SK-N-MC (cell line): Measurements from ENCODE around the gene ARVCF.

Experiments used
- DNase-seq: peaks from one replicate; pipeline ENCODE4 v3.0.0-alpha.2; 2011; ENCODE audit warnings: low read depth, low spot score
- H3K27ac ChIP-seq: fragments of 200-600 bp; sonication (generic); 2 replicates; pipeline ENCODE4 v1.5.1; 2016; ENCODE audit warnings: mixed run types
- H3K36me3 ChIP-seq: fragments of 200-600 bp; sonication (generic); 2 replicates; pipeline ENCODE4 v1.6.1; 2017; ENCODE audit warnings: antibody characterized with exemption, low read length, mixed read lengths; ENCODE audit not compliant: insufficient read depth
- H3K4me3 ChIP-seq: fragments of 200-600 bp; sonication (generic); 2 replicates; pipeline ENCODE4 v1.5.1; 2016
- H3K9ac ChIP-seq: fragments of 200-600 bp; sonication (generic); 2 replicates; pipeline ENCODE4 v1.8.0; 2017; ENCODE audit warnings: mixed run types, mixed read lengths; ENCODE audit not compliant: insufficient read length
- H3K9me3 ChIP-seq: fragments of 200-600 bp; sonication (generic); 2 replicates; pipeline ENCODE4 v1.6.1; 2017; ENCODE audit warnings: low read depth, mild to moderate bottlenecking, antibody characterized with exemption, low read length, moderate library complexity, mixed read lengths
- EZH2 ChIP-seq: fragments of 200-600 bp; sonication (generic); IDR thresholded peaks from one replicate; pipeline ENCODE4 v1.6.1; 2017; ENCODE audit warnings: antibody characterized with exemption
- FOXP2 ChIP-seq: optimal IDR thresholded peaks from 2 replicates; pipeline ENCODE3; 2011; ENCODE audit warnings: mild to moderate bottlenecking, moderate library complexity; ENCODE audit not compliant: insufficient read depth; ENCODE audit errors: extremely low read length, control extremely low read depth
- POLR2AphosphoS5 ChIP-seq: IDR thresholded peaks from 2 replicates; pipeline ENCODE4 v1.6.1; 2012; ENCODE audit warnings: mild to moderate bottlenecking, low read depth, low read length, borderline replicate concordance

The ARVCF gene

DNA sequence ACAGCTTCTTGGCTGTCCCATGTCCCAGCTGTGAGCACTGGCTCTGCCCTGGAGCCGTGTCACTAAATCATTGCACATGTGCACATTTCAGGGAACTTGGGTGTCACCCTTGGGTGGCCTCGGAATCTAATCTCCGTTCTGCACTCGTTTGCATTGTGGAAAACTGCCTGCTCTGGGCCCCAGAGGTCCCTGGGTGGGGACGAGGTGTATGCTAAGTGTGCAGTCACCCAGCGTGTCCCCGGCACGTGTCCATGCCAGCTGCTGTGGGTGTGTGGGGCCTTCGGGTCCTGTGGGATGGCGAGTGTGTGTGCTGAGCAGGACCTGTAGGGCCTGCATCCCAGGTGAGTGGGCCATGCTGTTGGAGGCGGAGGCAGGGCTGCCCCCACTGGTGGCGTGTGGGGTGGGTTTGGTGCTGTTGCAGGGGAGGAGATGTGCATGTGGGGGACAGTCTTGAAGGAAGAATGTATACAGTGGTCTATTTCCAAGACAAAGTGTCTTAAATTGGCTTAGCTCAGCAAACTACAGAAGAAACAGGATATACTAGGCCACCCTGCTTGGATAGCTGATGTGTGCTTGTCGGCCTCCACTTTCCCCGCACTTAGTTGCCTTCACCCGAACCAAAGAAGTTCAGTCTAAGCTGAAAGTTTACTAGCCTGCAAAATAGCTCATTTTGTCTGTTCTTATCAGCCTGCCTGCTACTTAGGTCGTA, 18.9 kb upstream of the ARVCF start:
- H3K4me3 ChIP-seq: no peak overlapping the region
- H3K27ac ChIP-seq: no peak overlapping the region
- TF ChIP-seq FOXP2: no peak
- TF ChIP-seq POLR2AphosphoS5: no peak
- TF ChIP-seq EZH2: no peak
- H3K9me3 ChIP-seq: no peaks in the 10 kb centered on the region
- H3K36me3 ChIP-seq: no peaks in the 10 kb centered on the region
- no peak overlapping the region for H3K9ac ChIP-seq
- no peak for DNase-seq

DNA sequence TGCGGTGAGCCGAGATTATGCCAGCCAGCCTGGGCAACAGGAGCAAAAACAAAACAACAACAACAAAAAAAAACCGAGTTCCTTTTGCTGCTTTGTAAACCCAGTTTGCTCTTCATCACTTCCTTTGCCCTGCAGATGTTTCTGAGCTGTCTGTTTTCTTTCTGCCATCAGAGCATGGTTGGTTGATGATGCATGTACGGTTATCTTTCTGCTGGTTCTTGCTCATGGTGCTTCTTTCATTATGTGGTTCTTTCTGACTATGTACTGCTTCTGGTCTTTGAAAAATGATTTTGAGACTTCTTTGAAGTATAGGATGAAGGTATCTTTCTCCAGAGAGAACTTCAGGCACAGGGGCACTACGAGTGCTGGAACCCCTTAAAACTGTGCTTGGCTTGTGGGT, 17.5 kb upstream of the ARVCF start:
- no peak for TF ChIP-seq EZH2
- TF ChIP-seq POLR2AphosphoS5: no peak
- no peak for TF ChIP-seq FOXP2
- Histone ChIP-seq H3K36me3 (no peaks in the 10 kb centered on the region), H3K9ac (no peak overlapping the region), H3K4me3 (no peak overlapping the region), H3K27ac (no peak overlapping the region), H3K9me3 (no peaks in the 10 kb centered on the region)
- no peak for DNase-seq

DNA sequence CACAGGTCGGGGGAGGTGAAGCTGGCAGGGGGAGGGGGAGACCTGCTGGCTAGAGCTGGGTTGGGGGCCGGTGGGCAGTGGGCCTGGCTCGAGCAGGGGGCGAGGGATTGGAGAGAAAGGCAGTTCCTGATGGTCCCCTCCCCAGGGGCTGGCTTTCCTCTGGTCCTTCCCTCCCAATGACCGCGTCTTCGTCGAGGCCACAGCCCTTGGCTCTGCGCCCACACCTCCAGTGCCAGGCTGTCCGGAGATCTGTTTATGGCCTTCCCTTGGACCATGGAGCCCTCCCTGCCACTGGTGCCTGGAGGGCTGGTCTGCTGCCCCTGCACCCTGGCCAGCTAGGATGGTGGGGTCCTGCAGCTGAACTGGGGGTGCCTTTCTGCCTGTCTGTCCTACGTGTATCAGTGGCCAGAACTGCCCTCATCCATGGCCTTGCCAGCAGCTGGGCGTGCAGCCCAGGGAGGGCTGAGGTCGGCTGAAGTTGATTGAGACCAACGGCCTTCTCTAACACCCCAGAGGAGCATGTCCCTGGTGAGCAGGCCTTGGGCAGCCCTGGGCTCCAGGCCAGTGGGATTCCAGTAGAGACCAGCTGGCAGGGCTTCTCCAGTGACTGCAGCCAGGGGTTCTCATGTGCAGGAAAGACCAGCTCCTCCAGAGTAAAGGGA, 16.6 kb upstream of the ARVCF start:
- no peak for DNase-seq
- no peak overlapping the region for H3K9ac ChIP-seq
- H3K36me3 ChIP-seq: no peaks in the 10 kb centered on the region
- H3K9me3 ChIP-seq: no peaks in the 10 kb centered on the region
- no peak overlapping the region for H3K27ac ChIP-seq
- no peak for TF ChIP-seq POLR2AphosphoS5
- no peak for TF ChIP-seq EZH2
- TF ChIP-seq FOXP2: no peak
- H3K4me3 ChIP-seq: no peak overlapping the region

DNA sequence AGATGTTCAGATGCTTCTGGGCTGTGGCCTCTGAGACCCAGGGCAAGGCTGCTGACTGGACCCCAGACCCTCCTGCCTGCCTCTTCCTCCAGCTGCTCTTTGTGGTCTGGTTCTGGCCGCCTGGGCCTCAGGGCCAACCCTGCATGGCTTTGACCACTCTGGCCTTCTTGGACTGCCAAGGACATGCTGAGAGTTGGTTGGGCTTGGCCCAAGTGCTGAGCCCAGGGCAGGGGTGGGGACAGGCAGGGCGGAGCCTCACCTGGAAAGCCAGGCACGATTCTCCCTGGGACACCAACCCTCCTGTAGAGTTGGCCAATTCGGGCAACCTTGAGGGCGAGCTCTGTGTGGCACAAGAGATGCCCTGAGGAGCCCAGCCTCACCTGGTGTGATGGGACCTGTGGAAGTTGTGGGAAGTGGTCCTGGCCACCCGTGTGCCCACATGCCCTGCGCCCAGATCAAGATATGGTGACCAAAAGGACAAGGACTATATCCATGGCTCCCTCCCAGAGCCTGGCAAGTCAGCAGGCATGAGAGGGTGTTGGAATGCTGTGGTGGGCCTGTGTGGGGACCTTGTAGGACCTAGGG, 15.9 kb upstream of the ARVCF start:
- Histone ChIP-seq H3K9ac (no peak overlapping the region), H3K27ac (no peak overlapping the region), H3K9me3 (no peaks in the 10 kb centered on the region), H3K4me3 (no peak overlapping the region), H3K36me3 (no peaks in the 10 kb centered on the region)
- TF ChIP-seq POLR2AphosphoS5 (no peak), FOXP2 (no peak), EZH2 (no peak)
- no peak for DNase-seq

DNA sequence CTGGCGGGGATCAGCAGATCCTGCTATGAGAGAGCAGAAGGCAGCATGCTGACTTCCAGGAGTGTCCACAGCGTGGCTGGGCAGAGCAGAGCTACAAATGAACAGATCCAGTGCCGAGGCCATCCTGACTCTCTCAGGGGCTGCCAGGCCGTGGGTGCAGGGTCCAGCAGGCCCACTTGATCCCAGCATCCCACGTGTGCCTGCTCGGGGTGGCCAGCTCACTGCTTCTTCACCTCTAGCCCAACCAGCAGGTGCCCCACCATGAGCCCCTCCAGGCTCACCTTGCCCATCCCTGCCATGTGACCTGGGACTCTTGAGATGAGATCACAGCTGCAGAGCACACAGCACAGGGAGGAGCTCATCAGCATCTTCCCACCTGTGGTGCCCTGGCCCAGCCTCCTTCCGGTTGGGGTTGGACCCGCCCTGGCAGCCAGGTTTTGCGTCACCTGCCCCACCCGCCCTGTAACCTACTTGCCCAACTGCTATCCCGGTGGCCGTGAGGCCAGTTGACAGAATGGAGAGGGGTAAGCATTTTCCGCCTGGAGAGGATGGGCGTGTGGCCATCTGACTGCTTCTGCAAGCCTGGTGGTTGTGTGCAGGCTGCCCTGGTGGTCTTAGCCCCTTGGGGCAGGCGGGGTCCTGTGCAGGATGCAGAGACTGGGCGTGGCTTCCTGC, 15.2 kb upstream of the ARVCF start:
- no peak for DNase-seq
- Histone ChIP-seq H3K9ac (no peak overlapping the region), H3K27ac (no peak overlapping the region), H3K4me3 (no peak overlapping the region), H3K9me3 (no peaks in the 10 kb centered on the region), H3K36me3 (no peaks in the 10 kb centered on the region)
- TF ChIP-seq FOXP2 (no peak), POLR2AphosphoS5 (no peak), EZH2 (no peak)

DNA sequence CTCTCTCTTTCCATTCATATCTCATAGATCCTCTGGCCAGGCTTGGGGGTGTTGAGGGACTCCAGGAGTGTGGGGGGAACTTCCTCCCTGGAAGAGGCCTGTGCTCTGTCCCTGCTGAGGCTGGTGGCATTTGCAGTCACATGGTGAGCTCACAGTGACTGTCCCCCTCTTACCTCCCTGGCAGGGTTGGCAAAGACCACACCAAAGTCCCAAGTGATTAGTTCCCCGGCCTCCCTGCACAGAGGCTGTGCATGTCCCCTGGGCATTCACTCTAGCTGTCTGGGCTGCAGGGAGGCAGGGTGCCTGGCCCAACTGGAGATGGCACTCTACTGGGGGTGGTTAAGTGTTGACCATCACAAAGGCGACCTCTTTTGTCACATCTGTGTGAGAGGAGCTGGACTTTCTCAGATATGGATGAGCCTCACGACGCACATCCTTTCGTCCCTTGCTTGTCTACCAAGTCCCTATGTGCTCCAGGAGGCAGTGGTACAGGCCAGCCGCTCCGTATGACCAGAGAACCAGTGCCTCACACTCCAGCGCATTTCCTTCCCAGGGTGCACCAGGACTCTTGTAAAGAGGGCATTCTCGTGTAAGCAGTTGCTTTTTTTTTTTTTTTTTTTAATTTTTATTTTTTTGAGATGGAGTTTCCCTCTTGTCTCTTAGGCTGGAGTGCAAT, 13.1 kb upstream of the ARVCF start:
- no peaks in the 10 kb centered on the region for H3K9me3 ChIP-seq
- no peak overlapping the region for H3K27ac ChIP-seq
- H3K36me3 ChIP-seq: no peaks in the 10 kb centered on the region
- no peak for TF ChIP-seq FOXP2
- H3K4me3 ChIP-seq: no peak overlapping the region
- no peak overlapping the region for H3K9ac ChIP-seq
- no peak for DNase-seq

DNA sequence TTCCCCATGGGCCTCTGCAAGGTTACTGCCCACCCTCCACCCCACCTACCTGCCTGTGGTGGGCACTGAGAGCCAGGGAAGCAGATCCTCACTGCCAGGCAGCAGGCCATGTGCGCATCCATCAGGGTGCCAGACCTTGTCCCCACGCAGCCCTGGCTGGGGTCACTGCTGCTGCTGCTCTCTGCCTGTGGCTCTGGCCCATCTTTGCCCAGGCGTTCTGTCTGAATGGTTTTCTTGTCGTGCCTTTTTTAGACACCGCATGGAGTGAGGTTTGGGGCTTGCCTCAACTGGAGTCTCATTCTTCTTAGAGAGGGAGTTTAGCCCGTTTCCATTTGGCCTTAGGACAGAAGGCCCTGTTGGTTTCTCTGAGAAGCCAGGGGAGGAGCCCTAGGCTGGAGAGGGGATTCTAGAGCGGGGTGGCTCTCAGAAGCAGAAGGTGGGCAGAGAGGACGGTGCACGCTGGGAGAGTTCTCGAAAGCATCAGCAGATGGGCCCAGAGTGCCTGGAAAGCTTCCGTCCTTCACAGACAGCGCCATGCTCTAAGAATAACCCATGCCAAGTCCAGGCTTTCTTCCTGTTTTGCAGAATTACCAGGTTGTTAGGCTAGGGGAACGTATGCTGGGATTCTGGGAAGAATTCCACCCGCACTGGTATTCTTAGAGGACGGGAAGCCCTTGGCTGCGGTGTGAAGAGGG, 12.4 kb upstream of the ARVCF start:
- TF ChIP-seq EZH2: no peak
- TF ChIP-seq FOXP2: no peak
- no peak for TF ChIP-seq POLR2AphosphoS5
- no peak overlapping the region for H3K4me3 ChIP-seq
- no peaks in the 10 kb centered on the region for H3K9me3 ChIP-seq
- H3K27ac ChIP-seq: no peak overlapping the region
- H3K36me3 ChIP-seq: no peaks in the 10 kb centered on the region
- no peak for DNase-seq
- no peak overlapping the region for H3K9ac ChIP-seq
